ENCODE results near the gene UBAC1. TPM values are rescaled to one million over a fixed set of nuclear protein-coding genes. Genes with fewer than 3 reads are reported as not detected.

UBAC1 gene
- total RNA-seq, 4 donors from 2014 or later = 218 to 263 (median 248) TPM

GRCh38 chr9:135928074-135928730 lies 33.0 kb downstream of the UBAC1 start:
- peaks cover 0 to 50% of the 10 kb centered on the region in 2 donors for H3K36me3 ChIP-seq
- ATAC-seq = no peak
- DNase-seq = no peak
- TF ChIP-seq CTCF (IDR thresholded peaks at IDR 0.05 in 4 of 5, conservative IDR thresholded peaks at IDR 0.05 in 1 of 5) (no peak), POLR2A (IDR thresholded peaks at IDR 0.05) (no peak)
- H3K27me3 ChIP-seq = no peaks in the 10 kb centered on the region
- intact Hi-C loops (cut with DNase I; ENCODE audit: low total_unique reads) (no loop called here), in situ Hi-C loops (cut with MboI; ENCODE audit: low sequenced_read_pairs in 4 of 4) (no loop called here)
- peak overlapping the region; percentile 95 to 99 (median 96) for H3K27ac ChIP-seq
- H3K4me1 ChIP-seq = peaks cover 26 to 44% of the 10 kb centered on the region in 2 donors
- no peak overlapping the region for H3K4me3 ChIP-seq
- no peaks in the 10 kb centered on the region for H3K9me3 ChIP-seq

- intact Hi-C loops (cut with DNase I; ENCODE audit: low total_unique reads) = loop anchor here (1.0 to 2.0 kb wide), 3 partner anchors 15 to 25 kb away; no protein-coding TSS in a partner anchor
- H3K27me3 ChIP-seq = no peaks in the 10 kb centered on the region
- TF ChIP-seq POLR2A (IDR thresholded peaks at IDR 0.05) (peak in 1 of 2 donors; percentile 5), CTCF (IDR thresholded peaks at IDR 0.05 in 4 of 5, conservative IDR thresholded peaks at IDR 0.05 in 1 of 5) (no peak)
- peaks cover 0 to 48% of the 10 kb centered on the region in 2 donors for H3K36me3 ChIP-seq
- no peak overlapping the region for H3K4me3 ChIP-seq
- no peak for DNase-seq
- in situ Hi-C loops (cut with MboI; ENCODE audit: low sequenced_read_pairs in 4 of 4) = no loop called here
- ATAC-seq = peak; percentile 54 to 60
- H3K9me3 ChIP-seq = no peaks in the 10 kb centered on the region
- peaks cover 20 to 41% of the 10 kb centered on the region in 2 donors for H3K4me1 ChIP-seq
- peak overlapping the region; percentile 95 to 99 (median 96) for H3K27ac ChIP-seq
Measured at GRCh38 chr9:135927195-135928013, 33.8 kb downstream of the UBAC1 start.

- Histone ChIP-seq H3K27me3 (no peaks in the 10 kb centered on the region), H3K27ac (peak overlapping the region; percentile 95 to 99 (median 96)), H3K36me3 (peaks cover 0 to 43% of the 10 kb centered on the region in 2 donors), H3K9me3 (no peaks in the 10 kb centered on the region), H3K4me1 (peaks cover 20 to 45% of the 10 kb centered on the region in 2 donors), H3K4me3 (no peak overlapping the region)
- TF ChIP-seq CTCF (IDR thresholded peaks at IDR 0.05 in 4 of 5, conservative IDR thresholded peaks at IDR 0.05 in 1 of 5) (peak in 1 of 5 experiments; percentile 30), POLR2A (IDR thresholded peaks at IDR 0.05) (peak; percentile 35 to 72)
- in situ Hi-C loops (cut with MboI; ENCODE audit: low sequenced_read_pairs in 4 of 4) (no loop called here), intact Hi-C loops (cut with DNase I; ENCODE audit: low total_unique reads) (loop anchor here (1.0 to 2.0 kb wide), 3 partner anchors 14 to 26 kb away; no protein-coding TSS in a partner anchor)
- DNase-seq = peak; percentile 95 to 97
- ATAC-seq = peak; percentile 83 to 89
Measured at GRCh38 chr9:135926402-135927194, 34.6 kb downstream of the UBAC1 start.

GRCh38 chr9:135925496-135926133 lies 35.6 kb downstream of the UBAC1 start:
- intact Hi-C loops (cut with DNase I; ENCODE audit: low total_unique reads) (loop anchor here (2.0 kb wide), 2 partner anchors 13 to 21 kb away; no protein-coding TSS in a partner anchor), in situ Hi-C loops (cut with MboI; ENCODE audit: low sequenced_read_pairs in 4 of 4) (no loop called here)
- H3K36me3 ChIP-seq = peaks cover 0 to 33% of the 10 kb centered on the region in 2 donors
- H3K4me1 ChIP-seq = peaks cover 20 to 41% of the 10 kb centered on the region in 2 donors
- TF ChIP-seq CTCF (IDR thresholded peaks at IDR 0.05 in 4 of 5, conservative IDR thresholded peaks at IDR 0.05 in 1 of 5) (no peak), POLR2A (IDR thresholded peaks at IDR 0.05) (no peak)
- no peaks in the 10 kb centered on the region for H3K9me3 ChIP-seq
- peak overlapping the region; percentile 95 to 99 (median 96) for H3K27ac ChIP-seq
- H3K27me3 ChIP-seq = no peaks in the 10 kb centered on the region
- H3K4me3 ChIP-seq = no peak overlapping the region
- DNase-seq (no peak), ATAC-seq (no peak)

Data from gastrocnemius medialis (tissue), 4 donors.